Measurements from ENCODE around the gene TEX44. TPM values are rescaled to one million over a fixed set of nuclear protein-coding genes. Genes with fewer than 3 reads are reported as not detected.

The TEX44 gene
- total and polyA plus RNA-seq, 9 of the 15 experiments (the other 6 are each of a cell fraction or from before 2014, with no cell fraction given): not detected

DNA sequence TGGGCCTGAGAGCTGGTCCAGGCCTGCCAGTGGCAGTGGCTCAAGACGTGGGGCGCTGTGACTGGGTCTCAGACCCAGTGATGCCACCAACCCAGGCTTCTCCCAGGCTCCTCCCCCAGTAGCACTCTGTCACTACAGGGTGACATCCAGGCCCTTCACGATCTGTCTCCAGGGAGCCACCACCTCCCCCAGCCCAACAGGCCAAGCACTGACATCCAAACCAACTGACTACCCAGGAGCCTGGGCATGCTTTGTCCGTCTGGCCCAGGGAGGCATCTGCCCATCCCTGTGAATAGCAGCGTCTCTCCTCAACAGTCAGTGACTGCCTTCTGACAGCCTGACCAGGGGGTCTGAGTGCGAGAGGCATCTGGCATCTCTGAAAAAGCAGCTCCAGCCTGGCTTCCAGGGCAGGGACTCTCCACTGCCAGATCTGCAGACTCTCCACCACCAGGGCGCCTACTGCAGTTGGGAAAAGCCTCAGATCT lies 13.0 kb downstream of the TEX44 start:
- no peak overlapping the region for H3K4me3 ChIP-seq
- CTCF ChIA-PET (ENCODE audit: low intra/inter-chr PET ratio): no interaction called here
- 13% methylated on average over 4 of the region's 7 CpGs for WGBS (ENCODE audit: insufficient coverage, low coverage, missing lambda C conversion rate)
- H3K36me3 ChIP-seq (ENCODE audit: control insufficient read depth, insufficient read depth, low read length): no peaks in the 10 kb centered on the region
- no peaks in the 10 kb centered on the region for H3K9me1 ChIP-seq (ENCODE audit: control insufficient read depth, insufficient read depth, low read length)
- ATAC-seq (no peak), FAIRE-seq (no peak), DNase-seq (ENCODE audit: extremely low read depth in 1 of 4, low spot score in 3 of 4) (no peak)
- no peak for TF ChIP-seq TSC22D4 (tag; IDR thresholded peaks at IDR 0.05)
- no peak for TF ChIP-seq SREBF2 (CRISPR knock-in tag; IDR thresholded peaks at IDR 0.05)
- TF ChIP-seq TCF3 (CRISPR knock-in tag; IDR thresholded peaks at IDR 0.05): no peak
- no peak for TF ChIP-seq SIN3A (IDR thresholded peaks at IDR 0.05; ENCODE audit: borderline replicate concordance in 2 of 2, control insufficient read depth in 1 of 2, low read depth in 2 of 2, low read length in 2 of 2)
- no peak for TF ChIP-seq GABPB1 (CRISPR knock-in tag; IDR thresholded peaks at IDR 0.05)
- TF ChIP-seq, protein P1, sequence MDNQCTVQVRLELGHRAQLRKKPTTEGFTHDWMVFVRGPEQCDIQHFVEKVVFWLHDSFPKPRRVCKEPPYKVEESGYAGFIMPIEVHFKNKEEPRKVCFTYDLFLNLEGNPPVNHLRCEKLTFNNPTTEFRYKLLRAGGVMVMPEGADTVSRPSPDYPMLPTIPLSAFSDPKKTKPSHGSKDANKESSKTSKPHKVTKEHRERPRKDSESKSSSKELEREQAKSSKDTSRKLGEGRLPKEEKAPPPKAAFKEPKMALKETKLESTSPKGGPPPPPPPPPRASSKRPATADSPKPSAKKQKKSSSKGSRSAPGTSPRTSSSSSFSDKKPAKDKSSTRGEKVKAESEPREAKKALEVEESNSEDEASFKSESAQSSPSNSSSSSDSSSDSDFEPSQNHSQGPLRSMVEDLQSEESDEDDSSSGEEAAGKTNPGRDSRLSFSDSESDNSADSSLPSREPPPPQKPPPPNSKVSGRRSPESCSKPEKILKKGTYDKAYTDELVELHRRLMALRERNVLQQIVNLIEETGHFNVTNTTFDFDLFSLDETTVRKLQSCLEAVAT (IDR thresholded peaks at IDR 0.05): no peak
- TF ChIP-seq SNRNP70 (optimal IDR thresholded peaks at IDR 0.05; ENCODE audit: low read depth, low read length): no peak
- TF ChIP-seq SMC3 (conservative IDR thresholded peaks at IDR 0.05; ENCODE audit: insufficient read depth, low read depth, low read length): no peak
- no peak for TF ChIP-seq MAFF (IDR thresholded peaks at IDR 0.05; ENCODE audit: low read length)
- TF ChIP-seq FUS (optimal IDR thresholded peaks at IDR 0.05; ENCODE audit: low read depth, low read length): no peak
- TF ChIP-seq ERF (CRISPR knock-in tag; IDR thresholded peaks at IDR 0.05): no peak
- no peak for TF ChIP-seq RBM14 (IDR thresholded peaks at IDR 0.05; ENCODE audit: borderline replicate concordance, insufficient read depth, low read depth, low read length)
- TF ChIP-seq, protein P2, sequence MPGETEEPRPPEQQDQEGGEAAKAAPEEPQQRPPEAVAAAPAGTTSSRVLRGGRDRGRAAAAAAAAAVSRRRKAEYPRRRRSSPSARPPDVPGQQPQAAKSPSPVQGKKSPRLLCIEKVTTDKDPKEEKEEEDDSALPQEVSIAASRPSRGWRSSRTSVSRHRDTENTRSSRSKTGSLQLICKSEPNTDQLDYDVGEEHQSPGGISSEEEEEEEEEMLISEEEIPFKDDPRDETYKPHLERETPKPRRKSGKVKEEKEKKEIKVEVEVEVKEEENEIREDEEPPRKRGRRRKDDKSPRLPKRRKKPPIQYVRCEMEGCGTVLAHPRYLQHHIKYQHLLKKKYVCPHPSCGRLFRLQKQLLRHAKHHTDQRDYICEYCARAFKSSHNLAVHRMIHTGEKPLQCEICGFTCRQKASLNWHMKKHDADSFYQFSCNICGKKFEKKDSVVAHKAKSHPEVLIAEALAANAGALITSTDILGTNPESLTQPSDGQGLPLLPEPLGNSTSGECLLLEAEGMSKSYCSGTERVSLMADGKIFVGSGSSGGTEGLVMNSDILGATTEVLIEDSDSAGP (CRISPR knock-in tag; IDR thresholded peaks at IDR 0.05): no peak
- TF ChIP-seq, protein P3, sequence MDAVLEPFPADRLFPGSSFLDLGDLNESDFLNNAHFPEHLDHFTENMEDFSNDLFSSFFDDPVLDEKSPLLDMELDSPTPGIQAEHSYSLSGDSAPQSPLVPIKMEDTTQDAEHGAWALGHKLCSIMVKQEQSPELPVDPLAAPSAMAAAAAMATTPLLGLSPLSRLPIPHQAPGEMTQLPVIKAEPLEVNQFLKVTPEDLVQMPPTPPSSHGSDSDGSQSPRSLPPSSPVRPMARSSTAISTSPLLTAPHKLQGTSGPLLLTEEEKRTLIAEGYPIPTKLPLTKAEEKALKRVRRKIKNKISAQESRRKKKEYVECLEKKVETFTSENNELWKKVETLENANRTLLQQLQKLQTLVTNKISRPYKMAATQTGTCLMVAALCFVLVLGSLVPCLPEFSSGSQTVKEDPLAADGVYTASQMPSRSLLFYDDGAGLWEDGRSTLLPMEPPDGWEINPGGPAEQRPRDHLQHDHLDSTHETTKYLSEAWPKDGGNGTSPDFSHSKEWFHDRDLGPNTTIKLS (IDR thresholded peaks at IDR 0.05; ENCODE audit: borderline replicate concordance, low read depth): no peak
- TF ChIP-seq ZNF77 (CRISPR knock-in tag; IDR thresholded peaks at IDR 0.05): no peak
- no peak overlapping the region for H3K4me2 ChIP-seq (ENCODE audit: insufficient read depth, low read length)
- H3K27me3 ChIP-seq (ENCODE audit: control insufficient read depth in 2 of 2, insufficient read depth in 2 of 2, low read length in 2 of 2): no peaks in the 10 kb centered on the region
- H2AFZ ChIP-seq (ENCODE audit: low read depth, low read length): no peak overlapping the region
- POLR2A ChIA-PET: interaction anchor here (0.8 kb wide), 1 partner anchor 72 kb away, joined by 3 read pairs; no protein-coding TSS in a partner anchor
- H4K20me1 ChIP-seq (replicated peaks; ENCODE audit: control insufficient read depth, insufficient read depth, low read length): no peaks in the 10 kb centered on the region
- intact Hi-C loops (cut with micrococcal nuclease) (no loop called here), in situ Hi-C loops (cut with MboI) (loop anchor here (5.0 kb wide), 1 partner anchor 107 kb away; no protein-coding TSS in a partner anchor)
- no peaks in the 10 kb centered on the region for H3K79me2 ChIP-seq (ENCODE audit: control insufficient read depth, insufficient read depth, low read length)
- peaks cover 0 to 18% of the 10 kb centered on the region in 2 experiments; a peak in 3 of 5 replicates for H3K4me1 ChIP-seq (replicated peaks in 1 of 2; ENCODE audit: control insufficient read depth in 2 of 2, insufficient read depth in 2 of 2, low read length in 2 of 2)
- H3K9me3 ChIP-seq (replicated peaks; ENCODE audit: control insufficient read depth, insufficient read depth, low read depth, low read length): no peaks in the 10 kb centered on the region
- no peak overlapping the region for H3K9ac ChIP-seq (ENCODE audit: insufficient read depth in 1 of 2, low read depth in 2 of 2, low read length in 2 of 2)
- no TSS peak for BruUV-seq (replicated peaks)
- no peak overlapping the region for H3K27ac ChIP-seq (ENCODE audit: extremely low read depth, low read depth, low read length)
